Brain microvascular endothelial cell (primary cell): ENCODE results near the gene PPP1R26.

Experiments
- DNase-seq: peaks from one replicate; pipeline ENCODE4 v3.0.0-alpha.2; 2020
- H3K27ac ChIP-seq: fragments of 250-450 bp; sonication (Bioruptor Pico); 2 replicates; pipeline ENCODE4 v1.5.1; 2020; ENCODE audit warnings: mild to moderate bottlenecking, moderate library complexity
- H3K27me3 ChIP-seq: fragments of 250-450 bp; sonication (Bioruptor Pico); replicated peaks from 2 replicates; pipeline ENCODE4 v1.5.1; 2020; ENCODE audit warnings: mild to moderate bottlenecking
- H3K36me3 ChIP-seq: fragments of 250-450 bp; sonication (Bioruptor Pico); replicated peaks from 2 replicates; pipeline ENCODE4 v1.5.1; 2020; ENCODE audit warnings: mild to moderate bottlenecking
- H3K4me3 ChIP-seq: 2 replicates; pipeline ENCODE4 v1.5.1; 2011; ENCODE audit warnings: low read depth, mild to moderate bottlenecking, control low read depth, low read length, moderate library complexity
- in situ Hi-C: cut with HindIII; loops from 2 replicates; pipeline ENCODE4 v1.10.0; 2017; ENCODE audit warnings: low sequenced_read_pairs, low pct_ligation_motif_present
- TF ChIP-seq, protein P1 (sequence below): IDR thresholded peaks from 2 replicates; pipeline ENCODE4 v1.5.1; 2011; ENCODE audit warnings: low read depth, mild to moderate bottlenecking, moderate library complexity, low read length, control low read depth, inconsistent platforms; ENCODE audit errors: missing control alignments

PPP1R26 gene

DNA sequence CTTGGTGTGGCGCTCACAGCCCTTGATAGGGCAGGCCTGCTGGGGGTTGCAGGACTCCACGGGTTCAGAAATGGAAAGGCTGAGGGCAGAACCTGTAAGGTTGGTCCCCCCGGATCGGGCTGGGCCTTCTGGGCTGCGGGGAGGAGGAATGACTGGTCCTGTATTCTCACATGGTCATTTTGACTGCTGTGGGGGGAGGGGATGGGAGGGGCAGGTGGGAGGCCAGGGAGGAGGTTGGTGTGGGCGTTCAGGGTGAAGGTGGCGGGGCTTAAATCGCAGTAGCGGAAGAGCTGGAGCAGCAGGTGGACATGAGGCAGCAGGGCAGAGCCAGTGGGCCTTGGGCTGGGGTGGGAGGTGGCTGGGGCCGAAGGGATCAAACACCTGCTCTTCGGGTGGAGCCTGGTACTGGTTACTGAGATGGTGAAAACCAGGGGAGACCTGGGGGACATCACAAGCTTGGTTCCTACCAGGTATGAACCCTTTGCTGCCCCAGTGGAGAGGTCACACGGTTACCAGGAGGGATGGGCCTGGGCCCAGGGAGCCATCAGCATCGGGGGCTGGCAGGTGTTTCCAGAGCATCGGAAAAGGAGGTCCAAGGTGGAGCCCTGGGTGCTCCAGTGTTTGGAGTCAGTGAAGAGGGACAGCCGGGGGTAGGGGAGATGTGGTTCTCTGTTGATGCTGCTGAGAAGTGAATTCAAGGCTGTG lies 22.7 kb downstream of the PPP1R26 start:
- H3K36me3 ChIP-seq, result peaks cover 23% of the 10 kb centered on the region
- H3K4me3 ChIP-seq, result no peak overlapping the region
- DNase-seq, result no peak
- in situ Hi-C loops, result no loop called here
- TF ChIP-seq, protein P1, sequence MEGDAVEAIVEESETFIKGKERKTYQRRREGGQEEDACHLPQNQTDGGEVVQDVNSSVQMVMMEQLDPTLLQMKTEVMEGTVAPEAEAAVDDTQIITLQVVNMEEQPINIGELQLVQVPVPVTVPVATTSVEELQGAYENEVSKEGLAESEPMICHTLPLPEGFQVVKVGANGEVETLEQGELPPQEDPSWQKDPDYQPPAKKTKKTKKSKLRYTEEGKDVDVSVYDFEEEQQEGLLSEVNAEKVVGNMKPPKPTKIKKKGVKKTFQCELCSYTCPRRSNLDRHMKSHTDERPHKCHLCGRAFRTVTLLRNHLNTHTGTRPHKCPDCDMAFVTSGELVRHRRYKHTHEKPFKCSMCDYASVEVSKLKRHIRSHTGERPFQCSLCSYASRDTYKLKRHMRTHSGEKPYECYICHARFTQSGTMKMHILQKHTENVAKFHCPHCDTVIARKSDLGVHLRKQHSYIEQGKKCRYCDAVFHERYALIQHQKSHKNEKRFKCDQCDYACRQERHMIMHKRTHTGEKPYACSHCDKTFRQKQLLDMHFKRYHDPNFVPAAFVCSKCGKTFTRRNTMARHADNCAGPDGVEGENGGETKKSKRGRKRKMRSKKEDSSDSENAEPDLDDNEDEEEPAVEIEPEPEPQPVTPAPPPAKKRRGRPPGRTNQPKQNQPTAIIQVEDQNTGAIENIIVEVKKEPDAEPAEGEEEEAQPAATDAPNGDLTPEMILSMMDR, result no peak
- H3K27ac ChIP-seq, result no peak overlapping the region
- H3K27me3 ChIP-seq, result no peaks in the 10 kb centered on the region

DNA sequence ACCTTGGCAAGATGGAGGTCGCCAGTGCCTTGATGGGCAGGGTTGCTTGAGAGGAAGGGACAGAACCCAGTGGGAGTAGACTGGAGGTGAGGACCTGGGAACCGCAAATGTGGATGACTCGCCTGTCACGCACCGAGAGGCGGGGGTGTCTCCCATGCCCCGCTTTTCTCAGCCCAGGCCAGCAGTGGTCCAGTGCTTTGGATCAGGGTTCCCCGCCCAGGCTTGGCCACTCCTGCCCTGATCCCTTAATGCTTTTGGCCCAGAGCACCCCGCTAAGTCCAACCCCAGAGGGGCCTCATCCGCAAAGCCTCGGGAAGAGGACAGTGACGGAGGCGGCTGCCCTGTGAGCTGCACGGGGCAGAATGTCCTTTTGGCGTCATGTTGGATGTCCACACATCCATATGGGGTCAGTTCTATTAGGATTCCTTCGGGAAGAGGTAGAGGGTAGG lies 23.3 kb downstream of the PPP1R26 start:
- Histone ChIP-seq H3K4me3 (no peak overlapping the region), H3K36me3 (peaks cover 23% of the 10 kb centered on the region), H3K27me3 (no peaks in the 10 kb centered on the region), H3K27ac (no peak overlapping the region)
- TF ChIP-seq, protein P1, result no peak
- DNase-seq, result no peak
- in situ Hi-C loops, result no loop called here

DNA sequence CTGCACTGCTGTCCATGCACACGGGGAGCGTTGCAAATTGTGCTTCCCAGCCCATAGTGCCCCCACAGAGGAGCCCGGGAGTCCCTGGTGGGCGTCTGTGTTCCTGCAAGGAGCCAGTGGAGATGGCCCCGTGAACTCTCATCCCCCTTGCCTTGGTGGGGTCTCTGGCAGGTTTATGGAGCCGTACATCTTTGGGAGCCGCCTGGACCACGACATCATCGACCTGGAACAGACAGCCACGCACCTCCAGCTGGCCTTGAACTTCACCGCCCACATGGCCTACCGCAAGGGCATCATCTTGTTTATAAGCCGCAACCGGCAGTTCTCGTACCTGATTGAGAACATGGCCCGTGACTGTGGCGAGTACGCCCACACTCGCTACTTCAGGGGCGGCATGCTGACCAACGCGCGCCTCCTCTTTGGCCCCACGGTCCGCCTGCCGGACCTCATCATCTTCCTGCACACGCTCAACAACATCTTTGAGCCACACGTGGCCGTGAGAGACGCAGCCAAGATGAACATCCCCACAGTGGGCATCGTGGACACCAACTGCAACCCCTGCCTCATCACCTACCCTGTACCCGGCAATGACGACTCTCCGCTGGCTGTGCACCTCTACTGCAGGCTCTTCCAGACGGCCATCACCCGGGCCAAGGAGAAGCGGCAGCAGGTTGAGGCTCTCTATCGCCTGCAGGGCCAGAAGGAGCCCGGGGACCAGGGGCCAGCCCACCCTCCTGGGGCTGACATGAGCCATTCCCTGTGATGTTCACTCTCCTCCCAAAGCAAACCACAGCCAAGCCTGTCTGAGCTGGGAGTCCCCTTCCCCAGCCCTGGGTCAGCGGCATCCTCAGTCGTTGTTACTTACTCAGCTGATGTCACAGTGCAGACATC lies 24.0 kb downstream of the PPP1R26 start:
- TF ChIP-seq, protein P1, result no peak
- Histone ChIP-seq H3K27me3 (no peaks in the 10 kb centered on the region), H3K4me3 (no peak overlapping the region)

DNA sequence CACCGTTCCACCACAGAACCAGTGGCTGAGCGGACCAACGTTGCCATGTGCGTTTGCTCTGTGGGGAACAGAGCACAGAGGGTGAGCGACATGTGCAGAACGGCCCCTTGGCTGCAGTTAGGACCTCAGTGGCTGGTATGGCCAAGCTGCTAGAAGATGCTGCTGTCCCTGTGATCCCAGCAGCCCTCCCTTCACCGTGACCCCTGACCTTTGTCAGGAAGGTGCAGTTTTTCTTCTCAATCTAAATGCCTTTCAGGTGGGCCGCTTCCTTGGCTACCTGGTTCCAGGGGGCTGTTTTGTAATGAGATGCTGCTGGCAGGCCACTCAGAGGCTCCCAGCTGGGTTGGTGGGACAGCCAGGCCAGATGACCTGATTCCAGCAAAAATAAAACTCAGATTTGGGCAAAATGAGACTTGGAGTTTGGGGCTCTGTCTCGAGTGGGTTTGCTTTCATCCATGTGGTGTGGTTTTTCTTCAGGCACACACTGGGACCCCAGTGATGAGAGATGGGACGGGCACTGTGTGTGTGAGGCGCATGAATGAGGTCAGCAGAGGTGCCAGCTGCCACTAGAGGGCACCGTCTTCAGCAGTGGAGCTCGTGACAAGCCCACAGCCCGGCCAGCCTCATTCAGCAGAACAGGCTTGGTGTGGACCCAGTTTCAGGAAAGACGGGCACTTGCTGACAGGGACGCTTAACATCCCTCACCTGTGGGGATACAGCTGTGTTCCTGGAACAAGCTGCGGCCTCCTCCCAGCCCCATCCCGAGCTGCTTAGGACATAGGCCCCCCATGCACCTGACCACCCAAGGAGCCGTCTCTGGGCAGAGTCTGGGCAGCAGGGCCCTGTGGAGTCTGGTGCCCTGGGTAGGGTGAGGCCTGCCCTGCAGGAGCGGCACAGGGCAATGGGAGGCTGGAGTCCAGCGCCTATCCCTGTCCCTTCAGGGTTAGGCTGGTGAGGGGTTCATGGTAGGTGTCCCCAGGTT lies 25.0 kb downstream of the PPP1R26 start:
- no peaks in the 10 kb centered on the region for H3K27me3 ChIP-seq
- H3K36me3 ChIP-seq, result peaks cover 23% of the 10 kb centered on the region
- H3K4me3 ChIP-seq, result no peak overlapping the region
- DNase-seq, result peak; percentile 57
- H3K27ac ChIP-seq, result no peak overlapping the region
- TF ChIP-seq, protein P1, result peak; percentile 86
- in situ Hi-C loops, result no loop called here

More for the DNA sequence above, 24.0 kb downstream of the PPP1R26 start:
- Histone ChIP-seq H3K27ac (no peak overlapping the region), H3K36me3 (peaks cover 23% of the 10 kb centered on the region)
- in situ Hi-C loops, result no loop called here
- DNase-seq, result no peak

DNA sequence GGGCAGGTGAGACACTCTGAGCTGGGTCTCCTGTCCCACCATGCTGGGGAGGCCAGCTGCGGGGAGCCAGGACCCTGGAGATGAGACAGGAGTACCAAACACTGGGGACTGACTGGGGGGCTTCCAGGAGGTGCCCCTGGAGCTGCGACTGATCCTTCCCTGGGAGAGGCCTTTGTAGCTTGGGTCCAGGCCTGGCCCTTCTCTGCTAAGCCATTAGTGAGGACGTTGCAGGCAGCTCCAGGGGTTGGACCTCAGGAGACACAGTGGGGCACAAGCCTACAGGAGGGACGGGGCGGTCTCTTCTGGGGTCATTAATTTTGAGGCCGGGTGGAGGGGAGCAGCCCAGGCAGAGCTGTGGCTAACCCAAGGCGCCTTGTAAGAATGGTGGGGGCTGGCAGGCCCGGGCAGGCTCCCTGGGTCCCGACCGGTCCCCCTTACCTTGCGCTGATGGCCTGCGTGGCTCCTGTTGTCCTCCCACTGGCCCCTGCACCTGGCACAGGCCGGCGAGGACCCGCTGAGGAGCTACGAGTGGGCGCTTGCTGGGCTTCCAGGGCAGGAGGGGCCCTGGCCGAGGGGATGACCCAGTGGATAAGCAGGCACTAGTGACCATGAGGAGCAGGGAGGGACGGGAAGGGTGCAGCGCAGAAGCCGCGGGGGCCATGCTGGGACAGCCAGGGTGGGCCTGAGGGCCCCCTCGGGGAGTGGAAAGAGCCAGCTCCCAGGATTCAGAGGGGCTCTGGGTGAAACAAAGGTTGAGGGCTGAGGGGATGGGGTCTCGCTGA lies 26.0 kb downstream of the PPP1R26 start:
- DNase-seq, result no peak
- in situ Hi-C loops, result no loop called here
- Histone ChIP-seq H3K36me3 (peaks cover 23% of the 10 kb centered on the region), H3K27me3 (no peaks in the 10 kb centered on the region), H3K4me3 (no peak overlapping the region), H3K27ac (no peak overlapping the region)
- TF ChIP-seq, protein P1, result no peak
